MCF 10A (cell line): ENCODE measurements around the gene LDLRAP1. TPM values are rescaled to one million over a fixed set of nuclear protein-coding genes. Genes with fewer than 3 reads are reported as not detected.

Experiments
- Bru-seq: library from RNA; stranded (reverse); fragments of 400-500 nt; gene quantifications from one replicate; lab custom pipeline; 2021; lab: Mats Ljungman, UMichigan
- BruChase-seq, 2 experiments: library from RNA; stranded (reverse); fragments of 400-500 nt; gene quantifications; one replicate each; lab custom pipeline; 2021; lab: Mats Ljungman, UMichigan
- BruUV-seq: library from RNA; stranded (reverse); fragments of 400-500 nt; replicated peaks from 2 replicates; lab custom pipeline; 2021; lab: Mats Ljungman, UMichigan
- CTCF ChIA-PET: fragments of 300-600 bp; sonication (Branson Sonifier 250); formaldehyde crosslinking; extraction: SDS; loops from one replicate; lab custom pipeline; 2021; ENCODE audit warnings: antibody characterized with exemption, inconsistent platforms; lab: Yijun Ruan, JAX
- POLR2A ChIA-PET: fragments of 300-600, 350-650 bp; sonication (Branson Sonifier 250); formaldehyde crosslinking; extraction: SDS; loops from one replicate; lab custom pipeline; 2020; ENCODE audit warnings: antibody characterized with exemption, inconsistent platforms; lab: Yijun Ruan, JAX
- DNase-seq: peaks from one replicate; pipeline ENCODE4 v3.0.0-alpha.2; 2018; ENCODE audit not compliant: unreplicated experiment
- H3K27ac Mint-ChIP-seq: one replicate; pipeline ENCODE4 v1.8.0; 2022; ENCODE audit warnings: mild to moderate bottlenecking, low read depth, mixed read lengths; ENCODE audit not compliant: unreplicated experiment
- H3K27me3 Mint-ChIP-seq: one replicate; pipeline ENCODE4 v1.8.0; 2022; ENCODE audit warnings: mixed read lengths; ENCODE audit not compliant: insufficient read depth, unreplicated experiment
- H3K36me3 Mint-ChIP-seq: one replicate; pipeline ENCODE4 v1.8.0; 2022; ENCODE audit warnings: mild to moderate bottlenecking, moderate library complexity, mixed read lengths; ENCODE audit not compliant: insufficient read depth, unreplicated experiment
- H3K4me1 Mint-ChIP-seq: one replicate; pipeline ENCODE4 v1.8.0; 2022; ENCODE audit warnings: mixed read lengths; ENCODE audit not compliant: insufficient read depth, unreplicated experiment
- H3K4me3 Mint-ChIP-seq: one replicate; pipeline ENCODE4 v1.8.0; 2022; ENCODE audit warnings: mild to moderate bottlenecking, moderate library complexity, mixed read lengths; ENCODE audit not compliant: unreplicated experiment
- H3K9me3 Mint-ChIP-seq: one replicate; pipeline ENCODE4 v1.8.0; 2022; ENCODE audit warnings: mixed read lengths; ENCODE audit not compliant: unreplicated experiment
- CTCF ChIP-seq: fragments of 200-600 bp; IDR thresholded peaks from one replicate; pipeline ENCODE4 v1.8.0; 2022; ENCODE audit warnings: antibody characterized with exemption, mild to moderate bottlenecking; ENCODE audit not compliant: unreplicated experiment
- intact Hi-C: fragments of 100-400 bp; cut with micrococcal nuclease; formaldehyde crosslinking; loops from 2 replicates; pipeline ENCODE4 v1.14.1; 2022
- long read RNA-seq: library from polyadenylated mRNA; stranded (forward); transcript quantifications from one replicate; pipeline ENCODE4 v2.0.0, GENCODE V29; 2022
- total RNA-seq: library from RNA; stranded (reverse); gene quantifications from 2 replicates; pipeline ENCODE4 v1.2.3, GENCODE V29; 2022

Gene LDLRAP1, protein sequence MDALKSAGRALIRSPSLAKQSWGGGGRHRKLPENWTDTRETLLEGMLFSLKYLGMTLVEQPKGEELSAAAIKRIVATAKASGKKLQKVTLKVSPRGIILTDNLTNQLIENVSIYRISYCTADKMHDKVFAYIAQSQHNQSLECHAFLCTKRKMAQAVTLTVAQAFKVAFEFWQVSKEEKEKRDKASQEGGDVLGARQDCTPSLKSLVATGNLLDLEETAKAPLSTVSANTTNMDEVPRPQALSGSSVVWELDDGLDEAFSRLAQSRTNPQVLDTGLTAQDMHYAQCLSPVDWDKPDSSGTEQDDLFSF
- total RNA-seq (10.3 and 14.0 TPM in 2 replicates), Bru-seq, nascent RNA (percentile 49 among the genes with signal in this experiment), BruChase-seq, experiment 1, labeled RNA remaining after a 6-hour chase (percentile 67 among the genes with signal in this experiment), BruChase-seq, experiment 2, labeled RNA remaining after a 2-hour chase (percentile 73 among the genes with signal in this experiment)
- long read RNA-seq, transcript LDLRAP1-201 (9 exons, 2,940 nt): major isoform, 26 of 36 reads
- long read RNA-seq, partial matches to known transcripts: 3 of 36 reads
- long read RNA-seq, other reads (novel, unspliced or antisense): 6 of 36 reads

GRCh38 chr1:25543425-25544242 lies at the start of gene LDLRAP1:
Gene LDLRAP1, plus strand, starts transcription at chr1:25543606. Its CDS starts 93 bp downstream, at chr1:25543699.
- ChIA-PET CTCF (interaction anchor here (0.7 to 1.1 kb wide), 2 partner anchors 10 to 29 kb away, joined by 3 to 5 read pairs; no protein-coding TSS in a partner anchor), POLR2A (interaction anchor here (0.6 to 1.8 kb wide), 8 partner anchors 11 to 159 kb away, joined by 3 to 9 read pairs (median 4); no protein-coding TSS in a partner anchor)
- no TSS peak for BruUV-seq
- peak; percentile 76 for DNase-seq
- Mint-ChIP-seq H3K36me3 (no peaks in the 10 kb centered on the region), H3K27me3 (no peaks in the 10 kb centered on the region), H3K4me1 (peaks cover 11% of the 10 kb centered on the region), H3K9me3 (no peaks in the 10 kb centered on the region), H3K27ac (peak within 1 kb of the TSS; percentile 79), H3K4me3 (peak within 1 kb of the TSS; percentile 73)
- TF ChIP-seq CTCF: no peak
- intact Hi-C loops: no loop called here

GRCh38 chr1:25494952-25495351 lies 48.5 kb upstream of the LDLRAP1 start:
- CTCF ChIA-PET: no interaction called here
- intact Hi-C loops: no loop called here
- Mint-ChIP-seq H3K4me1 (no peaks in the 10 kb centered on the region), H3K27me3 (no peaks in the 10 kb centered on the region), H3K9me3 (no peaks in the 10 kb centered on the region), H3K4me3 (no peak overlapping the region), H3K27ac (peak overlapping the region; percentile 32), H3K36me3 (peaks cover 47% of the 10 kb centered on the region)
- POLR2A ChIA-PET: no interaction called here
- TF ChIP-seq CTCF: no peak
- BruUV-seq: no TSS peak
- no peak for DNase-seq

DNA sequence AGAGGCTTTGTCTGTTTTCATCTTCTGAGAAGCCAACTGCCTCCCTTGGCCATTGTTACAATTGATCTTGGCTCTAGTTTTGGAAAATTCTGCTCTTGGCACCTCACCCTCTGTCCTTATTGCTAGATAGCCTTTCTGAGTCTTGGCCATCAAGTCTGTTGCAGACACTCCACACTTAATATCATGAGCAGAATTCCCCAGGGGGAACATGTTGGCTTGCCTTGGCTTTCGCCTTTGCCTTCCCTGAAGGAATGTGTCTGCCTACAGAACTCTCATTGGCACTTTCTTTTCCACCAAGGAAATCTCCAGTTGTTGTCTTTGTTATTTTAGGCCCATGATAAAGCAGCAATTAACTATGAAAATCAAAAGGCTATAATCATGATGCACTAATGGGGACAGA lies 42.7 kb upstream of the LDLRAP1 start:
- Mint-ChIP-seq H3K36me3 (peaks cover 32% of the 10 kb centered on the region), H3K4me1 (no peaks in the 10 kb centered on the region), H3K27ac (no peak overlapping the region)

More for the DNA sequence above, 42.7 kb upstream of the LDLRAP1 start:
- BruUV-seq: no TSS peak
- DNase-seq: no peak
- Mint-ChIP-seq H3K9me3 (no peaks in the 10 kb centered on the region), H3K27me3 (no peaks in the 10 kb centered on the region), H3K4me3 (no peak overlapping the region)
- no peak for TF ChIP-seq CTCF
- ChIA-PET CTCF (interaction anchor here (0.6 kb wide), 1 partner anchor 75 kb away, joined by 4 read pairs; no protein-coding TSS in a partner anchor), POLR2A (interaction anchor here (0.7 kb wide), 1 partner anchor 309 kb away, joined by 3 read pairs; no protein-coding TSS in a partner anchor)
- intact Hi-C loops: loop anchor here (5.0 kb wide), 1 partner anchor 297 kb away; no protein-coding TSS in a partner anchor
